Mesenchymal stem cell (in vitro differentiated cells and primary cell): ENCODE data around the gene HOXB3.
A peak's percentile ranks its signal among the peaks of the same experiment; 100 is the strongest.

Experiments used
- DNase-seq: peaks from one replicate; pipeline ENCODE4 v3.0.0-alpha.2; 2013
- H2AFZ ChIP-seq: one replicate; pipeline ENCODE4 v1.6.1; 2013; ENCODE audit warnings: low read depth, mild to moderate bottlenecking, control low read depth, inconsistent platforms, low read length, moderate library complexity
- H2AK5ac ChIP-seq: 2 replicates; pipeline ENCODE4 v1.6.1; 2013; ENCODE audit warnings: low read length, moderate library complexity, mild to moderate bottlenecking, inconsistent platforms; ENCODE audit not compliant: severe bottlenecking
- H2BK120ac ChIP-seq: one replicate; pipeline ENCODE4 v1.6.1; 2013; ENCODE audit warnings: low read depth, mild to moderate bottlenecking, inconsistent platforms, low read length, moderate library complexity
- H2BK12ac ChIP-seq, 2 experiments: one replicate each; pipeline ENCODE4 v1.6.1; 2013; ENCODE audit warnings: inconsistent platforms in 2 of 2, low read length in 2 of 2, mild to moderate bottlenecking in 2 of 2, moderate library complexity in 2 of 2, control low read depth in 1 of 2
- H2BK15ac ChIP-seq: one replicate; pipeline ENCODE4 v1.6.1; 2013; ENCODE audit warnings: mild to moderate bottlenecking, low read depth, inconsistent platforms; ENCODE audit not compliant: poor library complexity, severe bottlenecking
- H2BK5ac ChIP-seq: 2 replicates; pipeline ENCODE4 v1.6.1; 2013; ENCODE audit warnings: low read depth, mild to moderate bottlenecking, low read length, control low read depth, inconsistent platforms; ENCODE audit not compliant: poor library complexity, severe bottlenecking
- H3K14ac ChIP-seq, 2 experiments: one replicate each; pipeline ENCODE4 v1.6.1; 2013; ENCODE audit warnings: inconsistent platforms in 2 of 2, low read length in 2 of 2, control low read depth in 1 of 2, mild to moderate bottlenecking in 1 of 2, moderate library complexity in 1 of 2
- H3K18ac ChIP-seq, 2 experiments: one replicate each; pipeline ENCODE4 v1.6.1; 2013; ENCODE audit warnings: inconsistent platforms in 2 of 2, low read length in 2 of 2, control low read depth in 1 of 2, low read depth in 1 of 2, mild to moderate bottlenecking in 1 of 2
- H3K23ac ChIP-seq, 2 experiments: one replicate each; pipeline ENCODE4 v1.6.1; 2013; ENCODE audit warnings: inconsistent platforms in 2 of 2, low read length in 2 of 2, mild to moderate bottlenecking in 2 of 2, moderate library complexity in 2 of 2, control low read depth in 1 of 2
- H3K27ac ChIP-seq: 2 replicates; pipeline ENCODE4 v1.5.1; 2013; ENCODE audit warnings: mild to moderate bottlenecking, moderate library complexity, low read length, control low read depth, inconsistent platforms; ENCODE audit not compliant: poor library complexity, severe bottlenecking
- H3K27me3 ChIP-seq, 2 experiments: 2 replicates each; pipeline versions ENCODE4 v1.6.1 to v1.7.0; 2013; ENCODE audit warnings: low read length in 2 of 2, mild to moderate bottlenecking in 2 of 2, moderate library complexity in 2 of 2, control low read depth in 1 of 2, inconsistent platforms in 1 of 2; ENCODE audit not compliant: control insufficient read depth in 1 of 2, insufficient read depth in 1 of 2
- H3K36me3 ChIP-seq, 2 experiments: 2 replicates each; pipeline versions ENCODE4 v1.6.1 to v1.7.0; 2013; ENCODE audit warnings: low read length in 2 of 2, control low read depth in 1 of 2, inconsistent platforms in 1 of 2, low read depth in 1 of 2, mild to moderate bottlenecking in 1 of 2; ENCODE audit not compliant: insufficient read depth in 2 of 2, control insufficient read depth in 1 of 2
- H3K4ac ChIP-seq, 2 experiments: one replicate each; pipeline ENCODE4 v1.6.1; 2013; ENCODE audit warnings: inconsistent platforms in 2 of 2, low read length in 2 of 2, mild to moderate bottlenecking in 2 of 2, moderate library complexity in 2 of 2, control low read depth in 1 of 2, low read depth in 1 of 2
- H3K4me1 ChIP-seq: 2 replicates; pipeline ENCODE4 v1.6.1; 2013; ENCODE audit warnings: low read depth, low read length, control low read depth; ENCODE audit not compliant: control insufficient read depth, insufficient read depth
- H3K4me2 ChIP-seq: 2 replicates; pipeline ENCODE4 v1.6.1; 2013; ENCODE audit warnings: low read length, mild to moderate bottlenecking, inconsistent platforms; ENCODE audit not compliant: poor library complexity, severe bottlenecking
- H3K4me3 ChIP-seq, 2 experiments: 2 replicates each; pipeline versions ENCODE4 v1.5.1 to v1.7.0; 2013; ENCODE audit warnings: low read length in 2 of 2, mild to moderate bottlenecking in 2 of 2, control low read depth in 1 of 2, low read depth in 1 of 2; ENCODE audit not compliant: insufficient read depth in 1 of 2
- H3K79me1 ChIP-seq: replicated peaks from 2 replicates; pipeline ENCODE4 v1.6.1; 2013; ENCODE audit warnings: mild to moderate bottlenecking, control low read depth, low read length, inconsistent platforms; ENCODE audit not compliant: poor library complexity, severe bottlenecking
- H3K9ac ChIP-seq: 2 replicates; pipeline ENCODE4 v1.7.0; 2013; ENCODE audit warnings: mild to moderate bottlenecking, low read length, moderate library complexity
- H3K9me3 ChIP-seq: 2 replicates; pipeline ENCODE4 v1.7.0; 2013; ENCODE audit warnings: mild to moderate bottlenecking, low read length; ENCODE audit not compliant: control insufficient read depth
- H4K8ac ChIP-seq: one replicate; pipeline ENCODE4 v1.6.1; 2013; ENCODE audit warnings: inconsistent platforms, mild to moderate bottlenecking, low read length, moderate library complexity
- H4K91ac ChIP-seq: one replicate; pipeline ENCODE4 v1.6.1; 2013; ENCODE audit warnings: mild to moderate bottlenecking, low read length, inconsistent platforms
- whole genome bisulfite sequencing: methylation state at CpG from one replicate; pipeline ENCODE4 v1.1.7; 2013; ENCODE audit warnings: mixed read lengths; 5-methylcytosine and 5-hydroxymethylcytosine counted together

Gene HOXB3

DNA sequence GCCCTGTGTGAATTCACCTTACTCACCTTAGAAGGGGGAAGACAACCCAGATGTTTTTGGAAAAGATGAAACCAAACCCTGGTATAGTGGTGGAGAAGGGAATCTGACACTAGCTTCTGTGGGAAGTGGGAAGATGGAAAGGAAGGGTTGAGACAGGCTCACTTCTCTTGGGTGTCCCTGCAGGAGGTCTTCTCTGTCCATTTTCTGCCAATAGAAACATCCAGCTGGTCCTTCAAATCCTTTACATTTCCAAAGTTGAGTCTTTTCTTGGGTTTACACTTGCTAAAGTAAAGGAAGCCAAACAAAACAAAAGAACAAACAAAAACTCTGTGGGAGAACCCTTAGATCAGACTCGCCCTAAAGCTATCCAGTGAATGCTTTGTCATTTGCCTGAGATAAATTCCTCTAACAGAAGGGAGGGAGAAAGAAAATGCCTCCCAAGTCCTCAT lies 69.4 kb downstream of the HOXB3 start:
- Histone ChIP-seq H2AFZ (no peak overlapping the region), H3K4ac (no peak overlapping the region), H4K8ac (no peak overlapping the region), H3K14ac (no peak overlapping the region), H3K4me2 (no peak overlapping the region), H3K4me3 (no peak overlapping the region), H2BK12ac (no peak overlapping the region), H2BK120ac (no peak overlapping the region), H3K27me3 (peaks cover 6 to 11% of the 10 kb centered on the region in 2 experiments), H4K91ac (no peak overlapping the region), H3K23ac (no peak overlapping the region), H3K27ac (no peak overlapping the region), H3K79me1 (no peaks in the 10 kb centered on the region), H3K9me3 (no peaks in the 10 kb centered on the region), H2BK15ac (no peak overlapping the region), H3K9ac (no peak overlapping the region), H2AK5ac (no peak overlapping the region), H3K4me1 (peaks cover 5% of the 10 kb centered on the region), H3K18ac (no peak overlapping the region), H3K36me3 (no peaks in the 10 kb centered on the region), H2BK5ac (no peak overlapping the region)
- 71% methylated on average over 1 of the region's 1 CpG for WGBS
- DNase-seq, result peak; percentile 13

DNA sequence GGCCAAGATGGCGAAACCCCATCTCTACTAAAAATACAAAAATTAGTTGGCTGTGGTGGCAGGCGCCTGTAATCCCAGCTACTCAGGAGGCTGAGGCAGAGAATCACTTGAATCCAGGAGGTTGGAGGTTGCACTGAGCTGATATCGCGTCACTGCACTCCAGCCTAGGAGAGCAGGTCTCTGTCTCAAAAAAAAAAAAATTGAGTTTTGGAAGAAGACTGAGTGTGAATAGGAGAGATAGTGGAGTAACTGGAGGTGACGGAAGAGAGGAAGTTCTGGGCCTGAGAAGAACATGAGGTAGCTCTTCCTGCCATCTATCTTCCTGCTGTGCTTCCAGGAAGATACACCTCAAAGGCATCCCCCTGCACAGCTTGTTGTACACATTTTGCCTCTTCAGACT lies 70.6 kb downstream of the HOXB3 start:
- WGBS, result 94% methylated on average over 4 of the region's 5 CpGs
- no peak overlapping the region for H3K4me3 ChIP-seq
- no peak overlapping the region for H3K18ac ChIP-seq
- H2AK5ac ChIP-seq, result no peak overlapping the region
- no peak overlapping the region for H2BK120ac ChIP-seq
- H2BK15ac ChIP-seq, result no peak overlapping the region
- no peak for DNase-seq
- no peaks in the 10 kb centered on the region for H3K9me3 ChIP-seq
- H2BK5ac ChIP-seq, result no peak overlapping the region
- H3K27ac ChIP-seq, result no peak overlapping the region
- H4K91ac ChIP-seq, result no peak overlapping the region
- peaks cover 5% of the 10 kb centered on the region for H3K4me1 ChIP-seq
- H2BK12ac ChIP-seq, result no peak overlapping the region
- H3K79me1 ChIP-seq, result no peaks in the 10 kb centered on the region
- no peak overlapping the region for H3K9ac ChIP-seq
- no peak overlapping the region for H4K8ac ChIP-seq
- no peak overlapping the region for H3K4me2 ChIP-seq
- no peak overlapping the region for H3K4ac ChIP-seq
- no peak overlapping the region for H3K14ac ChIP-seq
- peaks cover 6 to 19% of the 10 kb centered on the region in 2 experiments for H3K27me3 ChIP-seq
- H2AFZ ChIP-seq, result no peak overlapping the region
- no peaks in the 10 kb centered on the region for H3K36me3 ChIP-seq
- no peak overlapping the region for H3K23ac ChIP-seq

DNA sequence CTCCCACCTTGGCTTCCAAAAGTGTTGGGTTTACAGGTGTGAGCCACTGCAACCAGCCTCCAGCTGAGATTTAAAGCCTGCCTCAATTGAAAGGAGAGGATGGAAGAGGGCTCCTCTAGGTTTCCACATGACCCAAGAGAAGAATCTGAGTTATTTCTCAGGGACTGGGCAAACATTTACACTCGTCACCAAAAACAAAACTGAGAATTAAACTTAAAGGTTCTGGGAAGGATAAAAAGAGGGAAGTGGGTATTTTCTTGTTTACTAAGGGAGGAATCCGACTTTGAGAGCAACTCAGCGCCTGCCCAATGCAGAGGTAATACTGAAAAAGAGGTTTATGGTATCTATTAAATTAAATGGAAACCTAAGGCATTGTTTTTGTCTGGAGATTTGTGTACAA lies 72.6 kb downstream of the HOXB3 start:
- 56% methylated on average over 3 of the region's 3 CpGs for WGBS
- Histone ChIP-seq H3K23ac (no peak overlapping the region), H3K27ac (no peak overlapping the region), H3K4me3 (no peak overlapping the region), H3K27me3 (peaks cover 6 to 22% of the 10 kb centered on the region in 2 experiments), H3K18ac (no peak overlapping the region), H3K36me3 (no peaks in the 10 kb centered on the region), H3K9me3 (no peaks in the 10 kb centered on the region), H3K9ac (no peak overlapping the region), H2BK12ac (no peak overlapping the region), H2BK5ac (no peak overlapping the region), H3K14ac (no peak overlapping the region), H4K8ac (no peak overlapping the region), H2AK5ac (peak overlapping the region; percentile 41), H2AFZ (no peak overlapping the region), H2BK120ac (no peak overlapping the region), H2BK15ac (no peak overlapping the region), H3K4ac (no peak overlapping the region), H3K79me1 (no peaks in the 10 kb centered on the region), H3K4me1 (peaks cover 5% of the 10 kb centered on the region), H3K4me2 (no peak overlapping the region), H4K91ac (no peak overlapping the region)
- no peak for DNase-seq

DNA sequence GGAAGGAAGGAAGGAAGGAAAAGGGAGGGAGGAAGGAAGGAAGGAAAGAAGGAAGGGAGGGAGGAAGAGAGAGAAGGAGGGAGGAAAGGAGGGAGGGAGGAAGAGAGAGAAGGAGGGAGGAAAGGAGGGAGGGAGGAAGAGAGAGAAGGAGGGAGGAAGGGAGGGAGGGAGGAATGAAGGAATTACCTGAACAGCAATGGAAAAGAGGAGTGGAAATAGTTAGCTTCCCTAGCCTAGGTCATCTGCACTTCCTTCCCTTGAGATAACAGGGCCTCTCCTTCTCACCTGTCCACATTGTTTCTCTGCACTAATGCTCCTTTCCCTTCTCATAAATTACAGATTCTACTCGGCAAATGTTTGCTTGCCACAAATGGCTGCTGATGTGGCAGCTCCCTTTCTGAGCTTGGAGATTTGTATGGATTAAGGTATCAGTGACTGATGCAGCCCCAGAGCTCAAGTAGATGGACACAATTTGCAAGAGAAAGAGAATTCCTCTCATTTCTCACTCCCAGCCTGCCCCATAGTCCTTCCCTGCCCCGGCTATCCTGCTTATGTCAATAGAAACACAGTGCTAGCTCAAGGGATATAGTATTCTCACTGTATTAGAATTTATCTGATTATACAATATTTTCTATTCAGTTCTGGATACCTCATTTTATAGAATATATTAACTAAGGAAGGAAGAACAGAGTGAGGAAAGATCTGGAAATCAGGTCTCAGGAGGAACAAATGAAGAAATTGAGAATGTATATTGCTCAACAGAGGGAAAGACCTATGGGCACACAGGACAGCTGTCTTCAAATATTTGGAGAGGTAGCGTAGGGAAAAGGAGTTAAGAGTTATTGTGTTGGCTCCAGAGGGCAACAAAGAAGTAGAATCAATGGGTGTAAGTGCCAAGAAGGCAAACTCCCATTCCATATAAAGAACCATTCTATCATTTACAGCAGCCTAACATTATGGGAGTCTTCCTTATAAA lies 73.8 kb downstream of the HOXB3 start:
- no peak overlapping the region for H3K23ac ChIP-seq
- H3K4me1 ChIP-seq, result no peaks in the 10 kb centered on the region
- H3K27me3 ChIP-seq, result peaks cover 6 to 22% of the 10 kb centered on the region in 2 experiments
- no peak overlapping the region for H2AFZ ChIP-seq
- no peak overlapping the region for H3K27ac ChIP-seq
- no peak overlapping the region for H2BK120ac ChIP-seq
- no peaks in the 10 kb centered on the region for H3K36me3 ChIP-seq
- H3K14ac ChIP-seq, result no peak overlapping the region
- H3K4me3 ChIP-seq, result no peak overlapping the region
- H2AK5ac ChIP-seq, result no peak overlapping the region
- no peak overlapping the region for H2BK12ac ChIP-seq
- H2BK5ac ChIP-seq, result no peak overlapping the region
- no peak overlapping the region for H3K9ac ChIP-seq
- H3K9me3 ChIP-seq, result no peaks in the 10 kb centered on the region
- no peak overlapping the region for H3K18ac ChIP-seq
- no peak overlapping the region for H3K4me2 ChIP-seq
- H2BK15ac ChIP-seq, result no peak overlapping the region
- H4K91ac ChIP-seq, result no peak overlapping the region
- DNase-seq, result no peak
- no peaks in the 10 kb centered on the region for H3K79me1 ChIP-seq
- WGBS, result 90% methylated on average over 2 of the region's 3 CpGs
- H3K4ac ChIP-seq, result no peak overlapping the region
- H4K8ac ChIP-seq, result no peak overlapping the region
